ENCODE measurements around the gene DOCK10.

The DOCK10 gene

DNA sequence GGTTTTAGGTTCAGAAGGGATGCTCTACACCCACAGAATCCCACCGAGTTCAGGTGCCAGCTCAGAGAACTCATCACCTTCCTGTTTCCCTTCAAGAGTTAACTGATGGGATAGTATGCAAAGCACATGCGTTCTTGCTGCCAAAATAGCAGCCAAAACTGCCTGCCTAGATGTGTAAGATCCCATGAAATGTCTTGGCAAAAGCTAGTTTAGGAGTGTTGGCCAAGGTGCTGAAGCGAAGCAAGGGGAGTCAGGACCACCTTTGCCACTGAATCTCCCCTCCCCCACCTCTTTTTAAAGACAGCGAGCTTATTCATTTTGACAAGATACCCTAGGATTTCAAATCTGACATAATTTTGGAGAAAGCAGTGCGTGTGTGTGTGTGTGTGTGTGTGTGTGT, 2.1 kb downstream of the DOCK10 start:
- Histone ChIP-seq H3K36me3 (ENCODE audit: control insufficient read depth, insufficient read depth, low read length) (no peaks in the 10 kb centered on the region), H3K4me3 (ENCODE audit: low read depth, low read length) (no peak overlapping the region), H3K4me1 (ENCODE audit: control insufficient read depth, insufficient read depth, low read length) (peaks cover 8% of the 10 kb centered on the region), H3K9ac (ENCODE audit: low read depth, low read length) (no peak overlapping the region), H3K9me3 (ENCODE audit: control insufficient read depth, insufficient read depth, low read length) (no peaks in the 10 kb centered on the region), H3K27me3 (ENCODE audit: control insufficient read depth, insufficient read depth, low read length) (peaks cover 67% of the 10 kb centered on the region)

DNA sequence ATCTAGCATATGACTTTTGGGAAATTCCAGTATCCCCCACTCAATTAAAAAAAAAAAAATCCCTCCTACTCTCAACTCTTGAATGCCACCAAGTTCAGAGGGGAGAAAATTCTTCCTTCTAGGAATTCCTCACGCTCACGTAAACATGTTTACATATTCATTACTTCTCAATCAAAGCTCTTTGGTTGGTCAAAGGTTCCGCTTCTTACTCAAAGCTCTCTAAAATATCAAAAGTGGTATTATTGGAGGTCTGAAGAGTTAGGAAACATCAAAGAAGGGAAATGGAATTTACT, 4.1 kb downstream of the DOCK10 start:
- Histone ChIP-seq H3K9me3 (ENCODE audit: control insufficient read depth, insufficient read depth, low read length) (no peaks in the 10 kb centered on the region), H3K4me1 (ENCODE audit: control insufficient read depth, insufficient read depth, low read length) (peaks cover 8% of the 10 kb centered on the region), H3K9ac (ENCODE audit: low read depth, low read length) (no peak overlapping the region), H3K36me3 (ENCODE audit: control insufficient read depth, insufficient read depth, low read length) (no peaks in the 10 kb centered on the region), H3K4me3 (ENCODE audit: low read depth, low read length) (no peak overlapping the region), H3K27me3 (ENCODE audit: control insufficient read depth, insufficient read depth, low read length) (peaks cover 47% of the 10 kb centered on the region)

DNA sequence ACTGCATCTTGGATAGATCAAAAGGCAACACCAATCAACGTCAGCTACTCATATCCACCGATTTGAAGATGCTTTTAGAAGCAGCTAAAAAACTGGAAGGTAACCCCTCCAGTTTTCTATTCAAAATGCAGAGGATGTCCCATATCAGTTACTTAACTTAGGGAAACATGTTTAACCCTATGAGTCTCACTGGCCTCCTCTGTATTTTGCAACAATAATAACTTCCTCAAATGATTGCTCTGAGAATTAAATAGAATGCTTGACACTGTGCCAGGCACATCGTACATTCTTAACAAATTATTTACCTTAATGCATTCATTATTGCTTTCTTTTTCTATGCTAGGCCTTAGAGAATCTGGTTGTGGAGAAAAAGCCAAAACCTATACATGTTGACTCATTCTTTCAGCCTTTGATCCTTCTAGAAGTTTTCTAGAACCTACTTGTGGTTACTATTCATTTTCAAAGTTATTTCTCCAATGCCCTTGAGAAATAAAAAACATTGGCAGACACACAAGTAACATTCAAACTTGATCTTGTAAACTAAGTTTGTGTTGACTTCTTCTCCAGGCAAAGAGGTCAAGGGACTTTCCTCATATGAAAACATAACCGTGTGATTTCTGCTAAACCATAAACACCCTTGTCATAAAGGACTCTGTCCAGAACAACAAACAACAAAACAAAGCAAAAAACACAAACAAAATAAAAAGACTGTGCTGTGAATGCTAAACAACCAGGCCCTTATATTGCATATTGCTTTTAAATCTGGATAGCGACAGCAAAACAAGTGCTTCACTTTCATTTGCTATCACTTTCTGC, 4.6 kb downstream of the DOCK10 start:
- no peaks in the 10 kb centered on the region for H3K36me3 ChIP-seq (ENCODE audit: control insufficient read depth, insufficient read depth, low read length)

DNA sequence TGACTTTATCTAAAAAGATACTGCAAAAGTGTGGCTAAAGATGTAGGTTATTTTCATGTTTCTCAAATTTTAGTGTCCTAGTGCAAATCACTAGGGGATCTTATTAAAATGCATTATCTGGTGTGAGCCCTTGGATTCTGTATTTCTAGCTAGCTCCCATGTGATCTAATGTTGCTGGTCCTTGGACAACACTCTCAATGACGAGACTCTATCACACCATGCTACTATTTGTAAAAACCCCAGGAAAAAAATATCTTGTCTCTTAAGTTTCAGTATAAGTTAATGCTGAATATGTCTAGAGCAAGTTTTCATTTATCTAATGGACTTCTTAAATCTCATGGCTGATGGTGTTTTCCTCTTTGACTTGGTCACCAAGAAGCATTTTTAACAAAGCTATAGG, 5.8 kb downstream of the DOCK10 start:
- peaks cover 6% of the 10 kb centered on the region for H3K4me1 ChIP-seq (ENCODE audit: control insufficient read depth, insufficient read depth, low read length)
- no peak overlapping the region for H3K9ac ChIP-seq (ENCODE audit: low read depth, low read length)
- peaks cover 32% of the 10 kb centered on the region for H3K27me3 ChIP-seq (ENCODE audit: control insufficient read depth, insufficient read depth, low read length)
- H3K36me3 ChIP-seq (ENCODE audit: control insufficient read depth, insufficient read depth, low read length) = no peaks in the 10 kb centered on the region
- H3K4me3 ChIP-seq (ENCODE audit: low read depth, low read length) = no peak overlapping the region
- H3K9me3 ChIP-seq (ENCODE audit: control insufficient read depth, insufficient read depth, low read length) = no peaks in the 10 kb centered on the region

More for the DNA sequence above, 4.6 kb downstream of the DOCK10 start:
- H3K4me1 ChIP-seq (ENCODE audit: control insufficient read depth, insufficient read depth, low read length) = peaks cover 6% of the 10 kb centered on the region
- peaks cover 42% of the 10 kb centered on the region for H3K27me3 ChIP-seq (ENCODE audit: control insufficient read depth, insufficient read depth, low read length)
- no peak overlapping the region for H3K4me3 ChIP-seq (ENCODE audit: low read depth, low read length)
- no peaks in the 10 kb centered on the region for H3K9me3 ChIP-seq (ENCODE audit: control insufficient read depth, insufficient read depth, low read length)
- no peak overlapping the region for H3K9ac ChIP-seq (ENCODE audit: low read depth, low read length)

DNA sequence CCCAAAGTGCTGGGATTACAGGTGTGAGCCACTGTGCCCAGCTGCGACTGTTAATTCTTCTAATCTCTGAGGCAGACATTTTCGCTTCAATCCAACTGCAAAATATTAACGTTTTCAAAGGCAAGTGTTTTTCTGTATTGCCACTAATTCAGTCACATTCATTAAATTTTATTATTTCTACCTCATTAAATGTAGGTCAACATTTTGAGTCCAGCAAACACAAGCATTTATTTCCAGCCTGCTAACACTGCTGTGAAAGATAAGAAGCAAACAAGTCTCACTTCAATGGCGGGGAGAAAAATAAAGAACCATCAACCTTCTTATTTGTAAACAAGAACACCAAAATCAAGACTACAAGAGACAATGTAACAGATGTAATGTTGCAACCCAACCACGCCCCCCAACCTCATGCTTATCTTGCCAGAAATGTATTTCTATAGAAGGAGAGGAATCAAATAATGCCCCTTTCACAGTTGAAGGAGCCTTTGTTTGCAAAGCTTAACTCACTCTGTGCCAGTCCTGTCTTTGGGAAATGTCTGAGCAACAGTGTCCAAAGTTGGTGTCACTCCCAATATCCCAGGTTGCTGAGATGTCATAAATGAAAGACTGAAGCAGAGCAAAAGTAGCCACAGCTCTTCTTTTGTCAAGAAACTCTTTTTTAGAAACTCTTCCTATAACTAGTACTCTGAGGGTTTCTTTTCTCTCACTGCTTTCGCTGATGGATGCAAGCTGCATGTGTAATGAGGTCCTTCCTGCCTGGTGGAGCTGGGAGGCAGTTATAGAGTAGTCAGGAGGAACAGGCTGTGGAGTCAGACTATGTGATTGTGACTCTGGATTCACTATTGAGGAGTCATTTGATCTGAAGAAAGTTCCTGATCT, 8.6 kb downstream of the DOCK10 start:
- Histone ChIP-seq H3K36me3 (ENCODE audit: control insufficient read depth, insufficient read depth, low read length) (no peaks in the 10 kb centered on the region), H3K27me3 (ENCODE audit: control insufficient read depth, insufficient read depth, low read length) (peaks cover 6% of the 10 kb centered on the region), H3K4me3 (ENCODE audit: low read depth, low read length) (no peak overlapping the region), H3K9me3 (ENCODE audit: control insufficient read depth, insufficient read depth, low read length) (no peaks in the 10 kb centered on the region), H3K9ac (ENCODE audit: low read depth, low read length) (no peak overlapping the region), H3K4me1 (ENCODE audit: control insufficient read depth, insufficient read depth, low read length) (peaks cover 4% of the 10 kb centered on the region)

DNA sequence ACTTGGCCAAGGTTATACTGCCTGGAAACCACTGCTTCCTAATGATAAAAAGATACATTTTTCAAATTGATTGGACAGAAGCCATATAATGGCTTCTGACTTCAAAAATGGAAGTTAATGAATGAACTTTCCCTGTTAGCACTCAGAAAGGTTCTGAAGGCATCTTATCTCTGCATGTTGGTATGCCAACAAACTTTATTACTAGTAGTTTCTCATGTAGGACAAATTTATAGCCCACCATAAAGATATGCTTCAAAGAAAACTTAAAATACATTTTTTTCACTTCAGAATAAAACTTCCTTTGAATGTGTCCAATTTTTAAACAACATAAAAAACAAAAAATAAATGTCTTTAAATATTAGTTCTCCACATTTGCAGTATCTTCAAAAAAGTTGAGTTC, 10.0 kb downstream of the DOCK10 start:
- Histone ChIP-seq H3K4me3 (ENCODE audit: low read depth, low read length) (no peak overlapping the region), H3K4me1 (ENCODE audit: control insufficient read depth, insufficient read depth, low read length) (no peaks in the 10 kb centered on the region), H3K27me3 (ENCODE audit: control insufficient read depth, insufficient read depth, low read length) (no peaks in the 10 kb centered on the region), H3K9ac (ENCODE audit: low read depth, low read length) (no peak overlapping the region), H3K36me3 (ENCODE audit: control insufficient read depth, insufficient read depth, low read length) (no peaks in the 10 kb centered on the region), H3K9me3 (ENCODE audit: control insufficient read depth, insufficient read depth, low read length) (no peaks in the 10 kb centered on the region)

DNA sequence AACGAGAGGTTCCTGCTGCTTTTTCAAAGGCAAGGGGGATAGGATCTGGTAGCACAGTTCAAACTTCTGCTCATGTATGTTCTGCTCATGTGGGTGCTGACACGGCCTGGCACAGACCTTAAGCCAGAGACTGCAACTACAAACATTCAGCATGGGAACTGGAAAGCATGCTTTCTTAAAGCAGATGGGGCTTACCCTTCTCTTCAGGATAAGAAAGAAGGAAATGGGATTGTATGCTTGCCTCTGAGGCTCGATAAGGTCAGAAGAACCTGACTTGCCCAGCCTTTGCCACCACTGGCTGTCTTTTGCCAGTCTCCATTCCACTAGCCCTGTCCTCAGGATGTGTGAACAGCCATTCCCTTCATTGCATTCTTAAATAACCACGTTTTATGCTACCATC, 10.7 kb downstream of the DOCK10 start:
- Histone ChIP-seq H3K9me3 (ENCODE audit: control insufficient read depth, insufficient read depth, low read length) (no peaks in the 10 kb centered on the region), H3K27me3 (ENCODE audit: control insufficient read depth, insufficient read depth, low read length) (no peaks in the 10 kb centered on the region), H3K4me1 (ENCODE audit: control insufficient read depth, insufficient read depth, low read length) (no peaks in the 10 kb centered on the region), H3K4me3 (ENCODE audit: low read depth, low read length) (no peak overlapping the region), H3K36me3 (ENCODE audit: control insufficient read depth, insufficient read depth, low read length) (no peaks in the 10 kb centered on the region), H3K9ac (ENCODE audit: low read depth, low read length) (no peak overlapping the region)

DNA sequence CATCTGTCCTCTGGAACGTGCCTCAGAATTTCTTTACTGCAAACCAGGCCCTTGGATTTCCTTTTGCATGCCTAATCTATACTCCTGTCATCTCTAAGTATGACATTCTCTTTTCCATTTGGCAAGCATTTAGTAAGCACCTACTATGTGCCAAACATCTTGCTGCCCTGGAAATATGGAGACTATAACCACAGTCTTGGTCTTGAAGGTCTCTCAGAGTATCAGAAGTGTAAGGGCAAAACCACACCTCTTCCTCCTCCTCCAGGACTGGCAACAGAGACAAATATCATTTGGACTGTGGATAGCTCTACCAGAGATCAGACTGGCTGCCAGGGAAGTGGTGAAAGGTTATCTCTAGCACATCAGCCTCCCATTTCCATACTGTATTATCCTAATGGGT, 11.4 kb downstream of the DOCK10 start:
- H3K9ac ChIP-seq (ENCODE audit: low read depth, low read length) = no peak overlapping the region

DNA sequence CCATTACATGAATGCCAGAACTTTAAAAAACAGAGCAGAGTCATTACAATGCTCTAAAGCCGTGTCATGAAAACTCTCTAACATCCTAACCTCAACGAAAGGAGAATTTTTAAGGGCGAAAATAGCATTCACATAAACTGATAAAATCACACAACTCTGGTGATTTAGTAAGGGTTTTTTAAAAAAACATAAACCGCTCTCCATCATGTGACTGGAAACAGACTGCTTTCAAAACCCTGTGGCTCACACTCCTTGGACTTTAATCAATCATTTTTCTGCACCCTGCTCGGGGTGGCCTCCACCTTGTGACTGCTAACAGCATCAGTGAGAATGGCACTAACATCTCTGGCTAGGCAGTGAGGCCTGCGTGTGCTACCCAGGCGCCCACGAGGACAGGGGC, 12.1 kb downstream of the DOCK10 start:
- H3K4me1 ChIP-seq (ENCODE audit: control insufficient read depth, insufficient read depth, low read length) = no peaks in the 10 kb centered on the region
- no peaks in the 10 kb centered on the region for H3K27me3 ChIP-seq (ENCODE audit: control insufficient read depth, insufficient read depth, low read length)
- H3K9ac ChIP-seq (ENCODE audit: low read depth, low read length) = no peak overlapping the region
- no peak overlapping the region for H3K4me3 ChIP-seq (ENCODE audit: low read depth, low read length)
- H3K36me3 ChIP-seq (ENCODE audit: control insufficient read depth, insufficient read depth, low read length) = no peaks in the 10 kb centered on the region
- H3K9me3 ChIP-seq (ENCODE audit: control insufficient read depth, insufficient read depth, low read length) = no peaks in the 10 kb centered on the region

More for the DNA sequence above, 11.4 kb downstream of the DOCK10 start:
- Histone ChIP-seq H3K27me3 (ENCODE audit: control insufficient read depth, insufficient read depth, low read length) (no peaks in the 10 kb centered on the region), H3K9me3 (ENCODE audit: control insufficient read depth, insufficient read depth, low read length) (no peaks in the 10 kb centered on the region), H3K36me3 (ENCODE audit: control insufficient read depth, insufficient read depth, low read length) (no peaks in the 10 kb centered on the region), H3K4me3 (ENCODE audit: low read depth, low read length) (no peak overlapping the region), H3K4me1 (ENCODE audit: control insufficient read depth, insufficient read depth, low read length) (no peaks in the 10 kb centered on the region)

DNA sequence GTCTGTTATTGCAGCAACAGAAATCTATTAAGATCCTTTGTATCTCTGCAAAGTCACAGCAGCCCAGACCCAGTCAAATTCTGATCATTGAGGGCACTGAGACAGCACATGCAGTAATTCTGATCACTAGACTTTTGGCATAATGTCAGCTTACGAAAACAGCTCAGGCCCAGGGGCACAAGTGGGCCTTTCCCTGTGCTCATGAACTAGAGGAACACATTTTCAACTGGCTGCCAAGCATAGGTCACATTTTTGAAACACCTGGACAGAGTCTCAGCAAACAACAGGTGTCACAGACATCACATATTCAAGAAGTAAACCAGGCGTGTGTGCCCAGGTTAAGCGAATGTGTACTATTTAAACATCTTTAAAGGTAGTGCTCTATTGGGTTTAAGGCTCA, 13.7 kb downstream of the DOCK10 start:
- Histone ChIP-seq H3K4me3 (ENCODE audit: low read depth, low read length) (no peak overlapping the region), H3K36me3 (ENCODE audit: control insufficient read depth, insufficient read depth, low read length) (no peaks in the 10 kb centered on the region), H3K9me3 (ENCODE audit: control insufficient read depth, insufficient read depth, low read length) (no peaks in the 10 kb centered on the region), H3K27me3 (ENCODE audit: control insufficient read depth, insufficient read depth, low read length) (no peaks in the 10 kb centered on the region), H3K9ac (ENCODE audit: low read depth, low read length) (no peak overlapping the region), H3K4me1 (ENCODE audit: control insufficient read depth, insufficient read depth, low read length) (no peaks in the 10 kb centered on the region)

DNA sequence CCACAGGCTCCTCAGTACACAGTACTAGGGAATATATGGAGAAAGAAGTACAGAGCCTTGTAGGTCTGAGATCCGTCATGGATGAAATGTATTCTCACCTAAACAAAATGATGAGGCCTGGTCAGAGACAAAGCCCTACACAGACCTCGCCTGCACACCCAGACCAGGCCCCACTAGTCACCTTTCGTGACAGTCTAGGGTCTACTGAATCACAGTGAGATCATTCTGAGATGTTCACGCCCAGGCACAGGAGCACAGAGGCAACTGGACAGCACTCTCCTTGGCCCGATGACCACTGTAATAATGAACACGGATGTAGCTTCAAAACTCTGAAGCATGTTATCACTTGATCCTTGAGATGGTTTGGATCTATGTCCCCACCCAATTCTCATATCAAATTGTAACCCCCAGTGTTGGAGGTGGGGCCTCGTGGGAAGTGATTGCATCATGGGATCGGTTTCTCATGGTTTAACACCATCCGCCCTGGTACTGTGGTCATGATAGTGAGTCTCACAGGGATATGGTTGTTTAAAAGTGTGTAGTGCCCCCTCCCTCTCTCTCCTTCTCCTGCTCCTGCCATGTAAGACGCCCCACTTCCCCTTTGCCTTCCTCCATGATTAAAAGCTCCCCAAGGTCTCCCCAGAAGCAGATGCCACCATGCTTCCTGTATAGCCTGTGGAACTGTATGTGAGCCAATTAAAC, 15.1 kb downstream of the DOCK10 start:
- Histone ChIP-seq H3K4me3 (ENCODE audit: low read depth, low read length) (no peak overlapping the region), H3K9ac (ENCODE audit: low read depth, low read length) (no peak overlapping the region), H3K9me3 (ENCODE audit: control insufficient read depth, insufficient read depth, low read length) (no peaks in the 10 kb centered on the region), H3K36me3 (ENCODE audit: control insufficient read depth, insufficient read depth, low read length) (no peaks in the 10 kb centered on the region), H3K4me1 (ENCODE audit: control insufficient read depth, insufficient read depth, low read length) (no peaks in the 10 kb centered on the region), H3K27me3 (ENCODE audit: control insufficient read depth, insufficient read depth, low read length) (no peaks in the 10 kb centered on the region)
